ENCODE results near the gene B3GLCT.
"Not testable (repeated sequence)": the region's sequence is repeated elsewhere in the genome, so short reads cannot be mapped to it uniquely, and the experiment has no call there.

The B3GLCT gene

DNA sequence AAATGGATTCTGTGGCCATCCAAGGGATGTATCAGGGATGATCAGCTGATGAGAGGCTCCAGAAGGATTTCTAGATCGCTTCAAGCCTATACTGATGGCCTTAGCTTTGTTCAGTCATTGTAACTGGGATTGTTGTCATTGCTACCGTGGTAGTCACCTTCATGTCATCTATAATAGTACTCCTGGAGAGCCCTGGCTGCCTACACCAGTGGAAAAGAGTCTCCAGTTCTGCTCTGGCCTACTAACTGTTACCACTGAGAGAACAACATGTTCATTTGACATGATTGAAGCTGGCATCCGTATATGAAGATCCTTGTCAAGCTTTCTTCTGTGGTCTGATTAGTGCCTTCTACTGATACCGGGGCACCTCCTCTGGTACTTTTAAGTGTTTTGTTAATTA is 131.3 kb downstream of the B3GLCT start:
- H3K4me3 ChIP-seq (ENCODE audit: low read length in 2 of 2) = no peak overlapping the region
- H3K27ac ChIP-seq (ENCODE audit: low read depth in 2 of 2, low read length in 2 of 2) = no peak overlapping the region
- no peaks in the 10 kb centered on the region for H3K36me3 ChIP-seq (ENCODE audit: control insufficient read depth in 2 of 2, insufficient read depth in 2 of 2, low read length in 2 of 2)
- no peaks in the 10 kb centered on the region for H3K9me3 ChIP-seq (ENCODE audit: control insufficient read depth in 2 of 2, low read length in 2 of 2)
- H3K9ac ChIP-seq (ENCODE audit: low read depth in 1 of 2, low read length in 2 of 2) = no peak overlapping the region
- H3K27me3 ChIP-seq (ENCODE audit: control insufficient read depth in 2 of 2, insufficient read depth in 2 of 2, low read length in 2 of 2) = no peaks in the 10 kb centered on the region
- no peaks in the 10 kb centered on the region for H3K4me1 ChIP-seq (ENCODE audit: control insufficient read depth in 2 of 2, insufficient read depth in 2 of 2, low read length in 2 of 2)

DNA sequence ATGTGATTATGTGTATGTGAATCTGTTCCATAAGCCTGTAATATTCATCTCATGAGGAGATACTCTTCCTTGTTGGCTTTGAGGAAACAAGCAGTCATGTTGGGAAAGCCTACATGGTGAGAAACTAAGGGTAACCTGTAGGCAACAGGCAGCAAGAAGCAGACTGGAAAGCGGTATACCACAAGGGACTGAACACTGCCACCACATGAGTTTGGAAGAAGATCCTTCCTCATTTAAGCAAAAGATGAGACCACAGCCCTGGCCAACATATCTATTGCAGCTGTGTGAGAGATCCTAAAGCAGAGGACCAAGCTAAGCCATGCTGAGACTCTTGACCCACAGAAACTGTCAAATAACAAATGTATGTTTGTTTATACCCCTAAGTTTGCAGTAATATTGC is 134.8 kb downstream of the B3GLCT start:
- Histone ChIP-seq H3K27ac (ENCODE audit: low read depth in 2 of 2, low read length in 2 of 2) (no peak overlapping the region), H3K4me1 (ENCODE audit: control insufficient read depth in 2 of 2, insufficient read depth in 2 of 2, low read length in 2 of 2) (no peaks in the 10 kb centered on the region), H3K27me3 (ENCODE audit: control insufficient read depth in 2 of 2, insufficient read depth in 2 of 2, low read length in 2 of 2) (no peaks in the 10 kb centered on the region), H3K4me3 (ENCODE audit: low read length in 2 of 2) (no peak overlapping the region), H3K36me3 (ENCODE audit: control insufficient read depth in 2 of 2, insufficient read depth in 2 of 2, low read length in 2 of 2) (no peaks in the 10 kb centered on the region), H3K9me3 (ENCODE audit: control insufficient read depth in 2 of 2, low read length in 2 of 2) (no peaks in the 10 kb centered on the region), H3K9ac (ENCODE audit: low read depth in 1 of 2, low read length in 2 of 2) (no peak overlapping the region)

DNA sequence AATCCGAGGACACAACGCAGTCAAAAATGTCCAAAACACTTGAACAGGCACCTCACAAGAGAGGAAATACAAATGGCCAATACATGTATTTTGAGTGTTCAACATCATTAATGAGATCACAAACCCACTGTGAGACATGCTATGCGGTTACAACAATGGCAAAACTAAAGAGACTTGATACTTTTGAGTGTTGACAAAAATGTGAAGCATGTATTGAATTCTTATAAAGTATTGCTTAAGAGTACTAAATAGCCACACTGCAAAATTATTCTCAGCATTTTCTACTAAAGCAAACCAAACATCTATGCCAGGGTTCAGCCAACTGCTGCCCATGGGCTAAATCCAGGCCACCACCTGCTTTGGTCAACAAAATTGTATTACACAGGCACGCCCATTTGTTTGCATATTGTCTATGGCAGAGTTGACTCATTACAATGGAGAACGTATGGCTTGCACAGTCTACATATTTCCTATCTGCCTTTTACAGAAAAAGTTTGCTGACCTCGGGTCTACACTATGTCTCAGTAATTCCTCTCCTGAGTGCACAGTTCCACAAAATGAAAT is 135.3 kb downstream of the B3GLCT start:
- Histone ChIP-seq H3K27me3 (ENCODE audit: control insufficient read depth in 2 of 2, insufficient read depth in 2 of 2, low read length in 2 of 2) (no peaks in the 10 kb centered on the region), H3K9ac (ENCODE audit: low read depth in 1 of 2, low read length in 2 of 2) (no peak overlapping the region), H3K36me3 (ENCODE audit: control insufficient read depth in 2 of 2, insufficient read depth in 2 of 2, low read length in 2 of 2) (no peaks in the 10 kb centered on the region), H3K27ac (ENCODE audit: low read depth in 2 of 2, low read length in 2 of 2) (no peak overlapping the region), H3K9me3 (ENCODE audit: control insufficient read depth in 2 of 2, low read length in 2 of 2) (no peaks in the 10 kb centered on the region), H3K4me3 (ENCODE audit: low read length in 2 of 2) (no peak overlapping the region), H3K4me1 (ENCODE audit: control insufficient read depth in 2 of 2, insufficient read depth in 2 of 2, low read length in 2 of 2) (no peaks in the 10 kb centered on the region)

DNA sequence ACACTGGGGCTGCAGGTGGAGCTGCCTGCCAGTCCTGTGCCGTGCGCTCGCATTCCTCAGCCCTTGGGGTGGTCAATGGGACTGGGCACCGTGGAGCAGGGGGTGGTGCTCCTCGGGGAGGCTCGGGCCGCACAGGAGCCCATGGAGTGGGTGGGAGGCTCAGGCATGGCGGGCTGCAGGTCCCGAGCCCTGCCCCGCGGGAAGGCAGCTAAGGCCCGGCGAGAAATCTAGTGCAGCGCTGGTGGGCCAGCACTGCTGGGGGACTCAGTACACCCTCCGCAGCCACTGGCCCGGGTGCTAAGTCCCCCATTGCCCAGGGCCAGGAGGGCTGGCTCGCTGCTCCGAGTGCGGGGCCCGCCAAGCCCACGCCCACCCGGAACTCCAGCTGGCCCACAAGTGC is 139.8 kb downstream of the B3GLCT start:
- not testable (repeated sequence) for H3K9me3 ChIP-seq (ENCODE audit: control insufficient read depth in 2 of 2, low read length in 2 of 2); H3K36me3 ChIP-seq (ENCODE audit: control insufficient read depth in 2 of 2, insufficient read depth in 2 of 2, low read length in 2 of 2); H3K27me3 ChIP-seq (ENCODE audit: control insufficient read depth in 2 of 2, insufficient read depth in 2 of 2, low read length in 2 of 2); H3K4me3 ChIP-seq (ENCODE audit: low read length in 2 of 2); H3K27ac ChIP-seq (ENCODE audit: low read depth in 2 of 2, low read length in 2 of 2); H3K9ac ChIP-seq (ENCODE audit: low read depth in 1 of 2, low read length in 2 of 2); H3K4me1 ChIP-seq (ENCODE audit: control insufficient read depth in 2 of 2, insufficient read depth in 2 of 2, low read length in 2 of 2)

DNA sequence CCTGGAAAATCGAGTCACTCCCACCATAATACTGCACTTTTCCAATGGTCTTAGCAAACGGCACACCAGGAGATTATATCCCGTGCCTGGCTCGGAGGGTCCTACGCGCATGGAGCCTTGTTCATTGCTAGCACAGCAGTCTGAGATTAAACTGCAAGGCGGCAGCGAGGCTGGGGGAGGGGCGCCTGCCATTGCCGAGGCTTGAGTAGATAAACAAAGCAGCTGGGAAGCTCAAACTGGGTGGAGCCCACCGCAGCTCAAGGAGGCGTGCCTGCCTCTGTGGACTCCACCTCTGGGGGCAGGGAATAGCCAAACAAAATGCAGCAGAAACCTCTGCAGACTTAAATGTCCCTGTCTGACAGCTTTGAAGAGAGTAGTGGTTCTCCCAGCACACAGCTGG is 141.1 kb downstream of the B3GLCT start:
- H3K4me3 ChIP-seq (ENCODE audit: low read length in 2 of 2); H3K9me3 ChIP-seq (ENCODE audit: control insufficient read depth in 2 of 2, low read length in 2 of 2); H3K4me1 ChIP-seq (ENCODE audit: control insufficient read depth in 2 of 2, insufficient read depth in 2 of 2, low read length in 2 of 2); H3K27me3 ChIP-seq (ENCODE audit: control insufficient read depth in 2 of 2, insufficient read depth in 2 of 2, low read length in 2 of 2); H3K9ac ChIP-seq (ENCODE audit: low read depth in 1 of 2, low read length in 2 of 2); H3K27ac ChIP-seq (ENCODE audit: low read depth in 2 of 2, low read length in 2 of 2); H3K36me3 ChIP-seq (ENCODE audit: control insufficient read depth in 2 of 2, insufficient read depth in 2 of 2, low read length in 2 of 2): not testable (repeated sequence)

DNA sequence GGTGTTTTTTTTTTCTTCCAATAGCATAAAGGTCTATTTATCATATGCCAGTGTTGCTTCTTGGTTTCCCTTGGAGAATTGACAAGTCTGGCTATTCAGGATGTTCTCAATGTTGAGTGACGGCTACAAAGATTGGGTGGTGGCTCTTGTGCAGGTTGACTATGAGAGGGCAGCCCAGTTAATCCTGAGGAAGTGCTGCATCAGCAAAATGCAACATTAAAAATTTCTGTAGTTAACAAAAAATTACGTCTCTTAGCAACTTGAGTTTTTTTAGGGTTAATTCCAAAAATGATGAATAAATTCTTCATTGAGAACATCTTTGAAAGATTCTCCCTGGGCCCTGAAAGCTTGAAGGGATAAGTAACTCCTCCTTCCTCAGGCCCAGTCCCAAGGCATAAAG is 147.1 kb downstream of the B3GLCT start:
- H3K27me3 ChIP-seq (ENCODE audit: control insufficient read depth in 2 of 2, insufficient read depth in 2 of 2, low read length in 2 of 2) = peaks cover 0 to 3% of the 10 kb centered on the region in 2 donors
- no peak overlapping the region for H3K27ac ChIP-seq (ENCODE audit: low read depth in 2 of 2, low read length in 2 of 2)
- no peaks in the 10 kb centered on the region for H3K4me1 ChIP-seq (ENCODE audit: control insufficient read depth in 2 of 2, insufficient read depth in 2 of 2, low read length in 2 of 2)
- no peak overlapping the region for H3K9ac ChIP-seq (ENCODE audit: low read depth in 1 of 2, low read length in 2 of 2)
- no peaks in the 10 kb centered on the region for H3K9me3 ChIP-seq (ENCODE audit: control insufficient read depth in 2 of 2, low read length in 2 of 2)
- H3K36me3 ChIP-seq (ENCODE audit: control insufficient read depth in 2 of 2, insufficient read depth in 2 of 2, low read length in 2 of 2) = no peaks in the 10 kb centered on the region
- H3K4me3 ChIP-seq (ENCODE audit: low read length in 2 of 2) = no peak overlapping the region

DNA sequence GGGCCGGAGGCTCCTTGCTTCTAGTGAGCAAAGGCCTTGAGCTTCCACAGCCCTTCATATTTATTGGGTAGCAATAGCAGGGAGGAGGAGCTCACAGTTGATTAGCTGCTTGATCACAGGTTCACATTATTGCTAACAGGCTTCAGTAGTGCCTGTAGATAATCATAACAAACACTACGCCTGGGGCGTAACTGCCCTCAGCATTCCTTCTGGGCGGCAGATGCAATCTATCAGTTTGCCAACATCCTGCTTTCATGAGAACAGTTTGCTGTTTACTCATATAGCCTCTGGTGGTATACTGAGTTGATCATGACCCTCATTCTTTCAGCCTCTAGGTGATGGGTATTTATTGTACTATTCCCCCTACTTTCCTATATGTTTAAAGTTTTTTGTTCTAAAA is 149.4 kb downstream of the B3GLCT start:
- no peak overlapping the region for H3K27ac ChIP-seq (ENCODE audit: low read depth in 2 of 2, low read length in 2 of 2)
- H3K4me1 ChIP-seq (ENCODE audit: control insufficient read depth in 2 of 2, insufficient read depth in 2 of 2, low read length in 2 of 2) = no peaks in the 10 kb centered on the region
- H3K36me3 ChIP-seq (ENCODE audit: control insufficient read depth in 2 of 2, insufficient read depth in 2 of 2, low read length in 2 of 2) = no peaks in the 10 kb centered on the region
- no peak overlapping the region for H3K4me3 ChIP-seq (ENCODE audit: low read length in 2 of 2)
- H3K27me3 ChIP-seq (ENCODE audit: control insufficient read depth in 2 of 2, insufficient read depth in 2 of 2, low read length in 2 of 2) = peaks cover 0 to 3% of the 10 kb centered on the region in 2 donors
- H3K9me3 ChIP-seq (ENCODE audit: control insufficient read depth in 2 of 2, low read length in 2 of 2) = no peaks in the 10 kb centered on the region
- no peak overlapping the region for H3K9ac ChIP-seq (ENCODE audit: low read depth in 1 of 2, low read length in 2 of 2)

DNA sequence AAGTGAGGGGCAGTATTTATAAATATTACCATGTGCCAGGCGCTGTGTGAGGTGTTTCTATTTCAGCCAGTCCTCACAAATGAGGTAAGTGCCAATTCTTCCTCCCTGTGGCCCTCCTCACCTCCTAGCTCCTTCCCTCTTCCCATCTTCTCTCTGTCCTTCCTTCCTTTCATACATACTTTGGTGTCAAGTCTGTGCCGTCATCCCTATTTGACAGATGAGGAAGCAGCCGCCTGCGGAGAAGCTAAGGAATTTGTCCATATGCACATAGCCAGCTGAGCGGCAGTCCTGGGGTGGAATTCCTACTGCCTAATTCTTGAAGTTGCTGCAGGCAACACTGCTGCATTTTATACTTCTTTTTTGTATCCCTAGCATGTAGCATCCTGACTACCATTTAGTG is 150.8 kb downstream of the B3GLCT start:
- Histone ChIP-seq H3K4me1 (ENCODE audit: control insufficient read depth in 2 of 2, insufficient read depth in 2 of 2, low read length in 2 of 2) (no peaks in the 10 kb centered on the region), H3K27me3 (ENCODE audit: control insufficient read depth in 2 of 2, insufficient read depth in 2 of 2, low read length in 2 of 2) (peaks cover 0 to 3% of the 10 kb centered on the region in 2 donors), H3K27ac (ENCODE audit: low read depth in 2 of 2, low read length in 2 of 2) (no peak overlapping the region), H3K9ac (ENCODE audit: low read depth in 1 of 2, low read length in 2 of 2) (no peak overlapping the region), H3K9me3 (ENCODE audit: control insufficient read depth in 2 of 2, low read length in 2 of 2) (peaks cover 0 to 3% of the 10 kb centered on the region in 2 donors), H3K4me3 (ENCODE audit: low read length in 2 of 2) (no peak overlapping the region), H3K36me3 (ENCODE audit: control insufficient read depth in 2 of 2, insufficient read depth in 2 of 2, low read length in 2 of 2) (no peaks in the 10 kb centered on the region)

DNA sequence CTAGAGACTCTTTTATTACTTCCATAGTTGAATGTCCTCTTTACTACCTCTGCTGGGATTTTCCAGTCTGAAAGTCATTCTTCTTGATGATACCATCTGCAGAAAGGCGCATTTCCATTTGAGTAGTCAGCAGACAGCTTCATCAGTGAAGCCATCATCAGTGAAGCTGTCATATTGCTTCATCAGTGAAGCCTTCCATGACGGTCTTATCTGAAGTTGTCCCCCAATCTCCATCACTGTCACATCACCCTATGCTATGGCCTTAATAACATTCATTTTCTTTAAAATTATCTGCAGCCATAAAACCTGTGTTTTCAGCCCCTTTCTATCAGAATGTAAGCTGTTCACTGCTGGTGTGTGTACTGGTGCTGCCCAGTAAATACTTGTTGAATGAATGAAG is 151.6 kb downstream of the B3GLCT start:
- H3K27me3 ChIP-seq (ENCODE audit: control insufficient read depth in 2 of 2, insufficient read depth in 2 of 2, low read length in 2 of 2) = peaks cover 0 to 3% of the 10 kb centered on the region in 2 donors
- no peak overlapping the region for H3K4me3 ChIP-seq (ENCODE audit: low read length in 2 of 2)
- H3K27ac ChIP-seq (ENCODE audit: low read depth in 2 of 2, low read length in 2 of 2) = no peak overlapping the region
- H3K9me3 ChIP-seq (ENCODE audit: control insufficient read depth in 2 of 2, low read length in 2 of 2) = peaks cover 0 to 3% of the 10 kb centered on the region in 2 donors
- H3K36me3 ChIP-seq (ENCODE audit: control insufficient read depth in 2 of 2, insufficient read depth in 2 of 2, low read length in 2 of 2) = no peaks in the 10 kb centered on the region
- no peak overlapping the region for H3K9ac ChIP-seq (ENCODE audit: low read depth in 1 of 2, low read length in 2 of 2)
- no peaks in the 10 kb centered on the region for H3K4me1 ChIP-seq (ENCODE audit: control insufficient read depth in 2 of 2, insufficient read depth in 2 of 2, low read length in 2 of 2)

DNA sequence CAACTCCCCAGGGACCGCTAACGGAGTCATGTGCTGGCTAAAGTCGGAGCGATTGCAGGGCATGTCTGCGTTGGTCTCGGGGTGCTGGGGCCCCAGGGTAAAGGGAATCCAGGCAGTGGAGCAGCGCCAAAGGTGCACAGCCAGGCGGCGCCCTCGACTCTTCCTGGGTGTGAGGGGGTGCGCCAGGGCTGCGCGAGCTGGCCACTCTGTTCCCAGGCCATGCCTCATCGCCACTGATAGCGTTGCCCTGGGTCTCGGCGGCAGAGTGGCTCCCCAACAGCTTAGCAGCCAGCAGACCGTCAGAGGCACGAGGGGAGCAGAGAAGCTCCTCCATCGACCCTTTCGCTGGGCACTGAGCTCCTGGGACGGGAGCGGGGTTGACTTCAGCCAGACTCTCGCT is 152.7 kb downstream of the B3GLCT start:
- no peak overlapping the region for H3K4me3 ChIP-seq (ENCODE audit: low read length in 2 of 2)
- H3K4me1 ChIP-seq (ENCODE audit: control insufficient read depth in 2 of 2, insufficient read depth in 2 of 2, low read length in 2 of 2) = no peaks in the 10 kb centered on the region

DNA sequence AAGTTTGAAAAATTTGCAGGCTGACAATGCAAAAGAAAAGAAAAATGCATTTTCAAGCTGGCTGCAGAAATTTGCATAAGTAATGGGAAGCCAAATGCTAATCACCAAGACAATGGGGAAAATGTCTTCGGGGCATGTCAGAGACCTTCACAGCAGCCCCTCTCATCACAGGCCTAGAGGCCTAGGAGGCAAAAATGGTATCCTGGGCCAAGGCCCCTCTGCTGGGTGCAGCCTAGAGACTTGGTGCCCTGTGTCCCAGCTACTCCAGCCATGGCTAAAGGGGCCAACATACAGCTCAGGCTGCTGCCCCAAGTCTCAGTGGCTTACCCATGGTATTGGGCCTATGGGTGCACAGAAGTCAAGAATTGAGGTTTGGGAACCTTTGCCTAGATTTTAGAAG is 155.2 kb downstream of the B3GLCT start:
- H3K9ac ChIP-seq (ENCODE audit: low read depth in 1 of 2, low read length in 2 of 2) = no peak overlapping the region
- H3K27ac ChIP-seq (ENCODE audit: low read depth in 2 of 2, low read length in 2 of 2) = no peak overlapping the region
- no peaks in the 10 kb centered on the region for H3K36me3 ChIP-seq (ENCODE audit: control insufficient read depth in 2 of 2, insufficient read depth in 2 of 2, low read length in 2 of 2)
- no peaks in the 10 kb centered on the region for H3K4me1 ChIP-seq (ENCODE audit: control insufficient read depth in 2 of 2, insufficient read depth in 2 of 2, low read length in 2 of 2)
- H3K27me3 ChIP-seq (ENCODE audit: control insufficient read depth in 2 of 2, insufficient read depth in 2 of 2, low read length in 2 of 2) = peaks cover 0 to 3% of the 10 kb centered on the region in 2 donors
- peaks cover 0 to 3% of the 10 kb centered on the region in 2 donors for H3K9me3 ChIP-seq (ENCODE audit: control insufficient read depth in 2 of 2, low read length in 2 of 2)
- H3K4me3 ChIP-seq (ENCODE audit: low read length in 2 of 2) = no peak overlapping the region

More for the DNA sequence above, 152.7 kb downstream of the B3GLCT start:
- peaks cover 0 to 3% of the 10 kb centered on the region in 2 donors for H3K9me3 ChIP-seq (ENCODE audit: control insufficient read depth in 2 of 2, low read length in 2 of 2)
- H3K27ac ChIP-seq (ENCODE audit: low read depth in 2 of 2, low read length in 2 of 2) = no peak overlapping the region
- H3K36me3 ChIP-seq (ENCODE audit: control insufficient read depth in 2 of 2, insufficient read depth in 2 of 2, low read length in 2 of 2) = no peaks in the 10 kb centered on the region
- H3K9ac ChIP-seq (ENCODE audit: low read depth in 1 of 2, low read length in 2 of 2) = no peak overlapping the region
- peaks cover 0 to 3% of the 10 kb centered on the region in 2 donors for H3K27me3 ChIP-seq (ENCODE audit: control insufficient read depth in 2 of 2, insufficient read depth in 2 of 2, low read length in 2 of 2)

Data from mucosa of rectum (tissue), 2 donors.